ENCODE data around the gene ROBO1.

Gene ROBO1

DNA sequence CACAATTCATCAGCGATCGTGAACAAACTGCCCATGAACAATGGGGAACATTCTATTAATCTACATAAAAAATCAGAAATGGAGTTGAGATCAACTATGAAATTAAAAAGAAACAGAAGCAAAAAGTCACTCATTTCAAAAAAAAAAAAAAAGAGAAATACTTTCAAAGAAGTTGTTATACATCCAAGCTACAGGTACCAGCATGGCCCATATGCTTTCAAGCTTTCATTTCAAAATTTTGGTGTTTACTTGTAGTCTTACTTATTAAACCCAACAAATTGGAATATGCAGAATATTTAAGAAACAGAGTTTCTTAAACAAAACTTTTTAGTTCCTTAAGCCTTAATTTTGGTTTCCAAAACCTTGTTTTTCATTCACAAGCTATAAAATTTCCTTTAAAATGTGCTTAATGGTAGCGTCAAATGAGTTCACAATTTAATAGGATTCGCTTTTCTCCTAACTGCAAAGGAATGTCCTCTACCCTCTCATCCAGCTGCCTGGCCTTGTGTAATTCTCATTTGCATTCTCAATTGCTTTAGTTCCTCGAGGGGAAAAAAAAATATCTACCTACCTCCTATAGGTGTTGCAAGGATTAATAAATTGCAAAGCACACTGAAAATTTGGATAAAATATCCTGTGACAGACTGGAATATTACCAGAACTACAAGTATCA is 565.2 kb downstream of the ROBO1 start:
- DNase-seq (ENCODE audit: low read depth): no peak
- TF ChIP-seq CTCF (IDR thresholded peaks at IDR 0.05; ENCODE audit: low read depth, low read length, missing control alignments): no peak
- H3K4me3 ChIP-seq (ENCODE audit: low read depth, low read length): no peak overlapping the region

- H3K4me3 ChIP-seq (ENCODE audit: low read depth, low read length): no peak overlapping the region
- no peak for DNase-seq (ENCODE audit: low read depth)
- TF ChIP-seq CTCF (IDR thresholded peaks at IDR 0.05; ENCODE audit: low read depth, low read length, missing control alignments): no peak
Measured at GRCh38 chr3:79200456-79200855, 567.3 kb downstream of the ROBO1 start.

DNA sequence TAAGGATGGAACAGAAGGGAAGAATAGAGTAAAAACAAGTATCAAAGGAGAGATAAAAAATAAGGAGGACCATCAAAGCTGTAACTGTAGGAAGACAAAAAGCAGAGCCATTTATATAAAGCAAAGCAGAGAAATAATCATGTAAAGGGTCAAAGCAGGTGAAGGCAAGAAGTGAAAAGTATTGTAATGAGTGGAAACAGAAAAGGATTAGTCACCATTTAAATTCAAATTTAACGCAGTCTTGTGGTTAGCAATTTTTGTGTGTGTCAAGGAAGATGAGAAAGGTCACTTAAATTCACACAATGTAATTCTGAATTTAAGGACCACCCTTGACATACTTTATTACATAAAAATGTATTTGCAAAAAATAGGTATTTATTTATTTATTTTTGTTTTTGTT is 567.8 kb downstream of the ROBO1 start:
- TF ChIP-seq CTCF (IDR thresholded peaks at IDR 0.05; ENCODE audit: low read depth, low read length, missing control alignments): no peak
- no peak overlapping the region for H3K4me3 ChIP-seq (ENCODE audit: low read depth, low read length)
- DNase-seq (ENCODE audit: low read depth): no peak

DNA sequence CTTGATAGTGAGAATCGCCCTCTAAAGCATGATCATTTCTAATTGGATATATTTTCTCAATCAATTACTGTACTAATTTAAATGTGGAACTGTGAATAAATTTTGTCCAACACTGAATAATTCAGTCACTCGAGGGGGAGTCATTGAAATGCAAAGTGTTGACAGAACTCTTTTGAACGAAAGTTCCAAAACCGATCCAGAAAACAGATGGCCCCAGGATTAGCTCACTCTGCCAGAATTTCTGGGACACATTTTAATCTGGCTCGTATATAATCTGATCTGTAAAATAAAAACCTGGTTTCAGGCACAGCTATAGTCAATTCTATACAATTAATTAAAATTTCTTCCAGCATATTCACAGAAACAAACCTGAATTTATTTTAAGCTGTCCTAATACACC is 580.4 kb downstream of the ROBO1 start:
- no peak for DNase-seq (ENCODE audit: low read depth)

DNA sequence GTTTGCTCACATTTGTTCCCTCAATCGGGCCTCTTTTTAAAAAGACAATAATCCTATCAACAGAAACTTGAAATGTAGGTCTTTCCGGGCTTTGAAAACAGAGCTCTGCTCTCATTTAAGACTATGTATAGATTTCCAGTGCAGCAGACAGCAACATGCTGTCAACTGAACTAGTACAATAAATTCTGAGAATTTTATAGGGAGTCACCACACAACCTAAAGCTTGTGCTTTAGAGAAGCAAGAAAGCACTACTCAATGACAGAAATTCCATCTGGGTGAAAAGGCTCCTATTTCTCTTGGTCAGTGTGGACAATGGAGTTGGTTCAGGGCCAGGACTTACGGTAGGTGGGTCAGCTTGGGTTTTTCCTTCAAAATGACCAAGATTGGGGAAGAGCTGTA is 583.5 kb downstream of the ROBO1 start:
- DNase-seq (ENCODE audit: low read depth): no peak
- TF ChIP-seq CTCF (IDR thresholded peaks at IDR 0.05; ENCODE audit: low read depth, low read length, missing control alignments): no peak
- no peak overlapping the region for H3K4me3 ChIP-seq (ENCODE audit: low read depth, low read length)

More for the DNA sequence above, 580.4 kb downstream of the ROBO1 start:
- TF ChIP-seq CTCF (IDR thresholded peaks at IDR 0.05; ENCODE audit: low read depth, low read length, missing control alignments): no peak
- no peak overlapping the region for H3K4me3 ChIP-seq (ENCODE audit: low read depth, low read length)

DNA sequence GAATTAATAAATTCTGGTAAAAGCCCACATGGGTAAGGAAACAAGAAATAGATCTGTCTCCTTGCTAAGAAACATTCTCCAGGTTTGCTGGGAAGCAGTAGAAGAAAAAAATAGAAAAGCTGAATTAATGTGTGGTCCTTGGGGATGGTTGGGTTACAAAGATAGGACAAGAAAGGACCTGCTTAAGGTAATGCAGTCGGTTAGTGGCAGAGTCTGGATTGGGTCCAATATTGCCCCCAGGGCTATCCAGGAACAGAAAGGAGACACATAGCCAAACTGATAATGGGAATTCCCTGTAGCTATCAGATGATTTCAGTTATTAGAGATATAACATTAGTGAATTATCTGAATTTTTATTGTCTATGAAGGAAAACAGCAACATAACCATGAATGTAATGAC is 584.3 kb downstream of the ROBO1 start:
- TF ChIP-seq CTCF (IDR thresholded peaks at IDR 0.05; ENCODE audit: low read depth, low read length, missing control alignments): no peak
- no peak overlapping the region for H3K4me3 ChIP-seq (ENCODE audit: low read depth, low read length)
- DNase-seq (ENCODE audit: low read depth): no peak

GRCh38 chr3:79178471-79179180 is 589.2 kb downstream of the ROBO1 start:
- DNase-seq (ENCODE audit: low read depth): no peak
- no peak for TF ChIP-seq CTCF (IDR thresholded peaks at IDR 0.05; ENCODE audit: low read depth, low read length, missing control alignments)
- H3K4me3 ChIP-seq (ENCODE audit: low read depth, low read length): no peak overlapping the region
